ENCODE results near the gene MICU1. TPM values are rescaled to one million over a fixed set of nuclear protein-coding genes. Genes with fewer than 3 reads are reported as not detected.
A peak's percentile ranks its signal among the peaks of the same experiment; 100 is the strongest.

Gene MICU1
- polyA plus RNA-seq, 1 donor (not counting 4 experiments of a cell fraction or from before 2014, with no cell fraction given): 19.4 TPM

- peaks cover 37% of the 10 kb centered on the region for H3K79me2 ChIP-seq (ENCODE audit: control insufficient read depth, insufficient read depth, low read length)
- peaks cover 4 to 7% of the 10 kb centered on the region in 2 experiments for H3K36me3 ChIP-seq (ENCODE audit: control insufficient read depth in 2 of 2, extremely low read depth in 1 of 2, insufficient read depth in 2 of 2, low read length in 2 of 2)
- dilution Hi-C loops (cut with MboI; ENCODE audit: extremely low pct_ligation_motif_present, low sequenced_read_pairs): no loop called here
- H3K27ac ChIP-seq (ENCODE audit: control insufficient read depth, insufficient read depth, low read length): peak within 1 kb of the TSS; percentile 98
- H2AFZ ChIP-seq (ENCODE audit: control insufficient read depth, low read length): peak within 1 kb of the TSS; percentile 97
- no peak for TF ChIP-seq CTCF (optimal IDR thresholded peaks at IDR 0.05 in 1 of 3, IDR thresholded peaks at IDR 0.05 in 1 of 3, conservative IDR thresholded peaks at IDR 0.05 in 1 of 3; ENCODE audit: extremely low read depth in 1 of 3, insufficient read depth in 2 of 3, low read length in 3 of 3)
- TF ChIP-seq EZH2 (IDR thresholded peaks at IDR 0.05; ENCODE audit: low read length): no peak
- DNase-seq (ENCODE audit: low read depth, low spot score) (peak; percentile 92), FAIRE-seq (peak; percentile 67)
- H3K9me1 ChIP-seq (ENCODE audit: control insufficient read depth, extremely low read depth, insufficient read depth, low read length): no peaks in the 10 kb centered on the region
- no peaks in the 10 kb centered on the region for H4K20me1 ChIP-seq (ENCODE audit: control insufficient read depth, extremely low read depth, insufficient read depth, low read length)
- peak within 1 kb of the TSS; percentile 96 for H3K4me2 ChIP-seq (ENCODE audit: control insufficient read depth, extremely low read depth, insufficient read depth, low read depth, low read length)
- no peaks in the 10 kb centered on the region for H3K9me3 ChIP-seq (ENCODE audit: control insufficient read depth, low read depth, low read length)
- H3K4me3 ChIP-seq (ENCODE audit: control insufficient read depth in 2 of 3, extremely low read depth in 1 of 3, insufficient read depth in 2 of 3, low read depth in 1 of 3, low read length in 3 of 3): peak within 1 kb of the TSS; percentile 52 to 92 (median 90)
- H3K27me3 ChIP-seq (ENCODE audit: control insufficient read depth, extremely low read depth, insufficient read depth, low read length): no peaks in the 10 kb centered on the region
- H3K9ac ChIP-seq (ENCODE audit: control insufficient read depth, extremely low read depth, insufficient read depth, low read length): peak within 1 kb of the TSS; percentile 99
- H3K4me1 ChIP-seq (ENCODE audit: control insufficient read depth, extremely low read depth, insufficient read depth, low read length): peaks cover 11% of the 10 kb centered on the region
Observed at GRCh38 chr10:72354356-72355213, 271.3 kb downstream of the MICU1 start, which contains the start of gene DNAJB12. Gene DNAJB12, minus strand, starts transcription at chr10:72354919. Its CDS starts 22 bp downstream, at chr10:72354897.

DNA sequence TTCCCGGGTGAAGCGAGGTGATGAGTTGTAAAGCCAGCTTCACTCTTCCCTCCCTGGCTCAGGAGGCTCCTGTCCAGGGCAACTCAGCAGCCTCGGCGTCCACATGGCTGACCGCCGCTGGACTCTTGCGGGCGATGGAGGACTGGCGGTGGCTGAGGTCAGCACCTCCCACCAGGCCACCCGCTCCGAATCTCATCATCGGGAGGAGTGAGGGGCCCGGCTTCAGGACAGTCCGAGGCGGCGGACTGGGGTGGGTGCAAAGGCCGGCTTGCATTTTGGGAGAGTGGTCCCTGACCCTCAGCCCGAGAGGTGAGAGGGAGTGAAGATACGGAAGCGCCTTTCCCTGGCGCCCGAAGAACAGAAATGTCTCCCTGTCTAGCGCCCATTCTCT lies 271.9 kb downstream of the MICU1 start:
- DNase-seq (ENCODE audit: low read depth, low spot score) (no peak), FAIRE-seq (no peak)
- Histone ChIP-seq H3K9ac (ENCODE audit: control insufficient read depth, extremely low read depth, insufficient read depth, low read length) (peak overlapping the region; percentile 99), H3K27me3 (ENCODE audit: control insufficient read depth, extremely low read depth, insufficient read depth, low read length) (no peaks in the 10 kb centered on the region), H2AFZ (ENCODE audit: control insufficient read depth, low read length) (peak overlapping the region; percentile 57), H3K36me3 (ENCODE audit: control insufficient read depth in 2 of 2, extremely low read depth in 1 of 2, insufficient read depth in 2 of 2, low read length in 2 of 2) (peaks cover 7 to 9% of the 10 kb centered on the region in 2 experiments), H3K27ac (ENCODE audit: control insufficient read depth, insufficient read depth, low read length) (peak overlapping the region; percentile 98), H3K9me1 (ENCODE audit: control insufficient read depth, extremely low read depth, insufficient read depth, low read length) (no peaks in the 10 kb centered on the region), H3K4me1 (ENCODE audit: control insufficient read depth, extremely low read depth, insufficient read depth, low read length) (peaks cover 11% of the 10 kb centered on the region), H3K9me3 (ENCODE audit: control insufficient read depth, low read depth, low read length) (no peaks in the 10 kb centered on the region), H3K4me3 (ENCODE audit: control insufficient read depth in 2 of 3, extremely low read depth in 1 of 3, insufficient read depth in 2 of 3, low read depth in 1 of 3, low read length in 3 of 3) (peak overlapping the region; percentile 52 to 92 (median 90)), H4K20me1 (ENCODE audit: control insufficient read depth, extremely low read depth, insufficient read depth, low read length) (no peaks in the 10 kb centered on the region), H3K4me2 (ENCODE audit: control insufficient read depth, extremely low read depth, insufficient read depth, low read depth, low read length) (peak overlapping the region; percentile 96), H3K79me2 (ENCODE audit: control insufficient read depth, insufficient read depth, low read length) (peaks cover 38% of the 10 kb centered on the region)
- no peak for TF ChIP-seq EZH2 (IDR thresholded peaks at IDR 0.05; ENCODE audit: low read length)
- no peak for TF ChIP-seq CTCF (optimal IDR thresholded peaks at IDR 0.05 in 1 of 3, IDR thresholded peaks at IDR 0.05 in 1 of 3, conservative IDR thresholded peaks at IDR 0.05 in 1 of 3; ENCODE audit: extremely low read depth in 1 of 3, insufficient read depth in 2 of 3, low read length in 3 of 3)
- dilution Hi-C loops (cut with MboI; ENCODE audit: extremely low pct_ligation_motif_present, low sequenced_read_pairs): no loop called here

Measured in keratinocyte (primary cell).